Measurements from ENCODE around the gene ACTRT2. TPM values are rescaled to one million over a fixed set of nuclear protein-coding genes. Genes with fewer than 3 reads are reported as not detected.

The ACTRT2 gene
- total and polyA plus RNA-seq, 5 donors, result not detected

DNA sequence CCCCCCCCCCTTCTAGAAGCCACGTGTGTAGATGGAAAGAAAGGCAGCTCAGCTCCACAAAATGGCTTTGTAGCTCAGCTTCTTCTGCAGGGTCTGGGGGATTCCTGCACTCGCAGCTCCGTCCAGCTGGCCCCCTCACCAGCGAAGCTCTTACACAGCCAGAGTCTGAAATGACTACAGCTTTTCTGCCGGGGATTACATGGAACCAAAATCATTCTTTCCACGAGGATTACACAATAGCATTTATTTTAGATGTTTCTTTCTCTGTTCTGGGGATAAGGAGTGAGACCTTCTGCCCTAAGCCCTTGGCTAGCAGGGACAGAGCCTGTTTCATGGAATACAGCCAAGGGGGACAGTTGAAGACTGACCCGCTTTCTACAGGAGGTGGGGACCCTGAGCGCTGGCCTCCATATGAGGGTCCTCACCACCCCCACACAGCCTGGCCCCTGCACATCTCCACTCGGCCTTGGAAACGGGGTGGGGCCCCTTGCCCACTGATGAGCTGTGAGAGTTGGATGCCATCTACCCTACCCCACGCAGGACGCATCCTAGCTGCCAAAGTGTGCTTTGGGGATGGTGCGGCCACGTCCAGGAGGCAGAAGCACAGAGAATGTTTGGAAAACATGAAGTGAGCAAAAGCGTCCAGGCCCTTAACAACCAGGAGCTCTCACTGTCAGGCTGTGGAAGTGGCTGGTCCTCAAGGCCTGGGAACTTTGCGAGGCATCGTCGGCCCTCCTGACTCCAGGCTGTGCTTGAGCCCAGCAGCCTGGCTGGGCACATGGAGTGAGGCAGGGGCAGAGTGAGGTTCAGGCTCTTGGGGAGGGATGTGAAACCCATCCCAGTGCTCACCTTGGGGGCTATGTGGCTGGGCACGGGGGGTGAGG, 14.5 kb downstream of the ACTRT2 start:
- peak in 2 of 3 donors; percentile 37 to 46 for DNase-seq
- ATAC-seq, result peak in 1 of 2 donors; percentile 25
- intact Hi-C loops (cut with DNase I), result no loop called here
- Histone ChIP-seq H3K27ac (ENCODE audit: low read length) (no peak overlapping the region), H3K4me1 (ENCODE audit: control insufficient read depth, insufficient read depth, low read length) (no peaks in the 10 kb centered on the region), H3K9me3 (ENCODE audit: control insufficient read depth, low read length) (no peaks in the 10 kb centered on the region), H3K27me3 (ENCODE audit: control insufficient read depth, insufficient read depth) (no peaks in the 10 kb centered on the region), H3K4me3 (ENCODE audit: low read length) (no peak overlapping the region)
- WGBS, result 59% methylated on average over 19 of the region's 19 CpGs

DNA sequence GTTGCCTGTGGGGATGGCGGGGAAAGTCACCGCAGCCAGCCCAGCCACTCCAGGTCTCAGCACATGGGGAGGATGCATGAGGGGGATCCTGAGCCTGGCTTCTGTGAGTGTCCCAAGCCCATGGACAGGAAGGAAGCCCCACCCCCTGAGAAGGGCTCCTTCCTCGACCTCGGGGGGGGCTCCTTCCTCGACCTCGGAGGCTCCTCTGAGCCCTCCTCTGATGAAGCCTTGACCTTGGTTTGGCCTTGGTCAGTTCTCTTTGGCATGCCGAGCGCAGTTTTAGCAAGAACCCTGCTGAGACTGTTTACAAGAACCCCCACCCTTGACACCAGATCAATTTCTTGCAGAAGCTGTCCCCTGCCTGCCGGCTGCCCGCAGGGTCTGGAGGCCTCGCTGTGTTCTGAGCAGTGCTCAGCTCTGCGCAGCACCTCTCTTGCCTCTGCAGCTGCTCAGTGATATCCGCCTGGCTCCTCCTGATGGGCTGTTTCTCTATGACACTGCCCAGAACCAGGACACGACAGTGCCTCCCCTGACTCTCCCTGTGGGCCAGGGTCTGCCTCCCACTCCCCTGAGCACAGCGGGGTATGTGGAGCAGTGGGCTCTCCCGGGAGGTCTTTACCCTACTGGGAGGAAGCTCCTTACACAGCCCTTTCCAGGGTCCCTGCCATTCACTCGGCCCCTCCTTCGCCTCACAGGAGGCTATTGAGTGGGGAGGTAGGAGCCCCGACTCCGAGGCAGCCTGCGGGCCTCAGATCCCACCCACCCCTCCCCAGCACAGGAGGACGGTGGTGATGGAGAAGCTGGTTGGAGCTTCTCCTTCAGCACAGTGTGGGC, 15.4 kb downstream of the ACTRT2 start:
- H3K27me3 ChIP-seq (ENCODE audit: control insufficient read depth, insufficient read depth), result no peaks in the 10 kb centered on the region
- DNase-seq, result peak in 1 of 3 donors; percentile 33

DNA sequence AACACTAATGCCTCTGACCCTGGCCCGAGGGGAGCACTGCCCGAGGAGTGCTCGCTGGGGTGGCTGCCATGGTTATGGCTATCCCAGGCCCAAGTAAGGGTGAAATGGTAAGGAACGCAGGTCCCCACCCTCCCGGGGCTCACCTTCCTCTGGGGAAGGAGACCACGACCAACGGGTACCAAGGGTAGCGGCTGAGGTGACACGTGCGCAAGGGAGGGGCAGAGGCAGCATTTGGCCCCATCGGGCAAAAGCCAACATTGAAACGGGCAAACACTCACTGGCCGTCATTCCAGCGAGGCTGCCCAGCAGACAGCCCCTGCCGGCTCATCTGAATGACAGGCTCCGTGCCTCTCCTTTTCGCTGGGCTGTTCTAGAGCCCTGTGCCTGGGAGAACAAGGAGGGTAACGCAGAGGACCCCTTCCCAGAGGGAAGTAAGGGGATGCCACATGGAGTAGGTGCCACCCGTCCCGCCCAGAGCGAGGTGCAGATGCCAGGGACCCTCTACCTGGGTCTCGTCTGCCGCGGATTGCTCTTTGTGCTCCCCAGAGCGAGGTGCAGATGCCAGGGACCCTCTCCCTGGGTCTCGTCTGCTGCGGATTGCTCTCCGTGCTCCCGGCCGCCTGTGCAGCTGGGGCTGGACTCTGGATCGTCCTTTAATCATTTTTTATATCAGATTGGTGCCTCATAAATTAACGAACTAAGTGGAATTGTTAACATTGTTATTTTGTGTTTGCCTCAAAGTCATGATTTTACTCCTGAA, 16.2 kb downstream of the ACTRT2 start:
- Histone ChIP-seq H3K27me3 (ENCODE audit: control insufficient read depth, insufficient read depth) (no peaks in the 10 kb centered on the region), H3K4me3 (ENCODE audit: low read length) (no peak overlapping the region), H3K27ac (ENCODE audit: low read length) (no peak overlapping the region), H3K4me1 (ENCODE audit: control insufficient read depth, insufficient read depth, low read length) (no peaks in the 10 kb centered on the region), H3K9me3 (ENCODE audit: control insufficient read depth, low read length) (no peaks in the 10 kb centered on the region)
- intact Hi-C loops (cut with DNase I), result no loop called here
- DNase-seq, result peak in 1 of 3 donors; percentile 28
- ATAC-seq, result no peak
- 86% methylated on average over 32 of the region's 32 CpGs for WGBS

More for the DNA sequence above, 15.4 kb downstream of the ACTRT2 start:
- H3K27ac ChIP-seq (ENCODE audit: low read length), result no peak overlapping the region
- no peaks in the 10 kb centered on the region for H3K9me3 ChIP-seq (ENCODE audit: control insufficient read depth, low read length)
- WGBS, result 50% methylated on average over 22 of the region's 22 CpGs
- no peak for ATAC-seq
- H3K4me3 ChIP-seq (ENCODE audit: low read length), result no peak overlapping the region
- no peaks in the 10 kb centered on the region for H3K4me1 ChIP-seq (ENCODE audit: control insufficient read depth, insufficient read depth, low read length)
- intact Hi-C loops (cut with DNase I), result no loop called here

DNA sequence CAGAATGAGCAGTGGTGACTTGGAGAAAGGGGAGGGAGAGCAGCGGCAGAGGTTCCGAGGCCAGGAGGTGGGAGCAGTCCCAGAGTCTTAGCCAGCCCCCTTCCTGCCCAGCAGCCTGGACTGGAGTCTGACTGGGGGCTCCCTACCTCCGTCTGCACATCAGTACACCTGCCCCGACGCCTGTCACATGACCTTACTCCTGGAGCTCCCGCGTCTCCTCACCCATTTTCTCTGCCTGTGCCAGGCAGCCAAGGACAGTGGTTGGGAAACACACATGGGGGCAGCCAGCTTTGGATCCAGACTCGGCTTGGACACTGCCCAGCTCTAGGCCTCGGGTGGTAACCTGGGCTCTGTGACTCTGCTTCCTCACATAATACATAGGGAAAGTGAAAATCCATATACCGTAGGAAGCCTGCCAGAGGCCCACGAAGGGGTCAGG, 16.9 kb downstream of the ACTRT2 start:
- no peaks in the 10 kb centered on the region for H3K27me3 ChIP-seq (ENCODE audit: control insufficient read depth, insufficient read depth)
- WGBS, result 76% methylated on average over 11 of the region's 11 CpGs

DNA sequence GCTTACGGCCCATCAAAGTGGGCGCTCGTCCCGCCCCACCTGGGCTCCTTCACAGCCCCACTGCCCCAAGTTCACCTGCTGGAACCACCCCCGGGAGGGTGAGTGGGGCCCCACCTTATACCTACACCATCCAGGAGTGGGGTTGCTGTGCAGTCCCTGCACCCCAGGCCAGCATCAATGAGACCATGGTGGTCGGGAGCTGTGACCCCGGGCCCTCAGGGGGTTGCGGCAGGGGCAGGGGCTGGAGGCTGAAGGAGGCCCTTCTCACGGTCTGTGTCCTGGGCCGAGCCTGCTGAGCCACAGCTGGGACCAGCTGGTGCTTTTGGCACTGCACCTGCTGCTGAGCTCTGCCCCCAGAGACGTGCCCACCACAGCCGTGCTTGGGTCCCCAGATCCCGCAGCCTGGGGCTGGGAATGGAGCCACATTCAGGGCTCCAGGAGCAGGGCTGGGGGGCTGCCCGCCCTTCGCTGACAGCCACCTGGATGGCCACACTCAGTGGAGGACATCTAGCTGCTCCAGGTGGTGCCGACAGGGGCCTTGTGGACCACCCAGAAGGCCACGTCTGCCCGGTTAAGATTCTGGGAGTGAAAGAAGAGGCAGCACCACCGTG, 17.4 kb downstream of the ACTRT2 start:
- no peaks in the 10 kb centered on the region for H3K27me3 ChIP-seq (ENCODE audit: control insufficient read depth, insufficient read depth)
- 73% methylated on average over 19 of the region's 19 CpGs for WGBS
- peak; percentile 17 to 28 for ATAC-seq
- peak in 2 of 3 donors; percentile 42 to 48 for DNase-seq
- H3K4me1 ChIP-seq (ENCODE audit: control insufficient read depth, insufficient read depth, low read length), result no peaks in the 10 kb centered on the region
- no peaks in the 10 kb centered on the region for H3K9me3 ChIP-seq (ENCODE audit: control insufficient read depth, low read length)
- no peak overlapping the region for H3K4me3 ChIP-seq (ENCODE audit: low read length)
- H3K27ac ChIP-seq (ENCODE audit: low read length), result no peak overlapping the region
- intact Hi-C loops (cut with DNase I), result no loop called here

More for the DNA sequence above, 16.9 kb downstream of the ACTRT2 start:
- DNase-seq (peak in 1 of 3 donors; percentile 21), ATAC-seq (no peak)
- Histone ChIP-seq H3K27ac (ENCODE audit: low read length) (no peak overlapping the region), H3K4me3 (ENCODE audit: low read length) (no peak overlapping the region), H3K9me3 (ENCODE audit: control insufficient read depth, low read length) (no peaks in the 10 kb centered on the region), H3K4me1 (ENCODE audit: control insufficient read depth, insufficient read depth, low read length) (no peaks in the 10 kb centered on the region)
- intact Hi-C loops (cut with DNase I), result no loop called here

DNA sequence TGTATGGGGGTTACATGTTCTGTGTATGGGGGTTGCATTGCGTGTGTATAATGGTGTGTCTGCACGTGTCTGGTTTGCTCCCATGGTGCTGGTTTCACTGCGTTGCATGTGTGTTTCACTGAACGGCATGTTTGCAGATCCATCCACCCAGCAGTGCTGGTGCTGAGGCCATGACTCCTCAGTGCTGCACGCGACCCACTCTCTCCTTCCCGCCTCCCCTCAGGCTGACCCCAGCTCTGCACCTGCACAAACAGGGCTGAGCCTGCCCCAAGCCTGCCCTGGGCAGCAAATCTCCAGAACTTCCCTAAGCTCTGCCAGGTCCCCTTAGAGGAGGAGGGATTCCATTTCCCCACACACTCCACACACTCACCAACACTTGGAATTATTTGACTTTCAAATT, 18.7 kb downstream of the ACTRT2 start:
- Histone ChIP-seq H3K4me1 (ENCODE audit: control insufficient read depth, insufficient read depth, low read length) (no peaks in the 10 kb centered on the region), H3K27me3 (ENCODE audit: control insufficient read depth, insufficient read depth) (no peaks in the 10 kb centered on the region), H3K9me3 (ENCODE audit: control insufficient read depth, low read length) (no peaks in the 10 kb centered on the region), H3K4me3 (ENCODE audit: low read length) (no peak overlapping the region), H3K27ac (ENCODE audit: low read length) (no peak overlapping the region)
- DNase-seq, result no peak
- intact Hi-C loops (cut with DNase I), result no loop called here
- no peak for ATAC-seq
- WGBS, result 86% methylated on average over 7 of the region's 7 CpGs

DNA sequence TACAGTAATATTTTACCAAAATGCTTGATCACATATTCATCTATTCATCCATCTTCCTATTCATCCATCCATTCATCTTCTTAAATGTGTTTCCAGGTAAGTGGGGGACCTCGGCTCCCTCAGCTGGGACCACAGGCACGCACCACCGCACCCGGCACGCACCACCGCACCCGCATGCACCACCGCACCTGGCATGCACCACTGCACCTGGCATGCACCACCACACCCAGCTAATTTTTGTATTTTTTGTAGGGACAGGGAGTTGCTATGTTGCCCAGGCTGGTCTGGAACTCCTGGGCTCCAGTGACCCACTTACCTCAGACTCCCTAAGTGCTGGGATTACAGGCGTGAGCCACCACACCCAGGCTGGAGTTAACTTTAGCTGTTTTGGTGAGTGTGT, 21.2 kb downstream of the ACTRT2 start:
- 85% methylated on average over 9 of the region's 9 CpGs for WGBS

DNA sequence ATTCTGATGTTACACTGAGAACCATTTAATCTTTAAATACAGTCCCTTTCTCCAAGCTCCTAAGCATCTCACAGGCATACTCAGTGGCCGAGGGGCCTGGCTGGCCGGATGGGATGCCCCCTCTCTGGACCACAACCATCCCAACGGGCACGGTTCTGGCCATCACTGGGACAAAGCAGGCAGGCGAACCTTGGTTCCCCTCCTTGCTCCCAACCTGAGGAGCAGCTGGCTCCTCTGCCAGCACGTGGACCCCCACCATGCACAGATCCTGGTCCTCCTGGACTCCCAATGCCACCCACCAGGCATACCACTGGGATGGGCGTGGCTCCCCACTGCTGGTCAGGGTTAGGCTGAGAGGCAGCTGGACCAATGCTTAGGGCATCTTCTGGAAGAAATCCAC, 27.9 kb downstream of the ACTRT2 start:
- Histone ChIP-seq H3K4me3 (ENCODE audit: low read length) (no peak overlapping the region), H3K9me3 (ENCODE audit: control insufficient read depth, low read length) (no peaks in the 10 kb centered on the region), H3K27me3 (ENCODE audit: control insufficient read depth, insufficient read depth) (no peaks in the 10 kb centered on the region), H3K27ac (ENCODE audit: low read length) (no peak overlapping the region), H3K4me1 (ENCODE audit: control insufficient read depth, insufficient read depth, low read length) (no peaks in the 10 kb centered on the region)
- intact Hi-C loops (cut with DNase I), result no loop called here
- peak in 1 of 3 donors; percentile 20 for DNase-seq
- ATAC-seq, result no peak
- 74% methylated on average over 7 of the region's 7 CpGs for WGBS

More for the DNA sequence above, 21.2 kb downstream of the ACTRT2 start:
- no peaks in the 10 kb centered on the region for H3K27me3 ChIP-seq (ENCODE audit: control insufficient read depth, insufficient read depth)
- H3K4me1 ChIP-seq (ENCODE audit: control insufficient read depth, insufficient read depth, low read length), result no peaks in the 10 kb centered on the region
- H3K27ac ChIP-seq (ENCODE audit: low read length), result no peak overlapping the region
- DNase-seq (no peak), ATAC-seq (no peak)
- H3K9me3 ChIP-seq (ENCODE audit: control insufficient read depth, low read length), result no peaks in the 10 kb centered on the region
- no peak overlapping the region for H3K4me3 ChIP-seq (ENCODE audit: low read length)
- intact Hi-C loops (cut with DNase I), result no loop called here

DNA sequence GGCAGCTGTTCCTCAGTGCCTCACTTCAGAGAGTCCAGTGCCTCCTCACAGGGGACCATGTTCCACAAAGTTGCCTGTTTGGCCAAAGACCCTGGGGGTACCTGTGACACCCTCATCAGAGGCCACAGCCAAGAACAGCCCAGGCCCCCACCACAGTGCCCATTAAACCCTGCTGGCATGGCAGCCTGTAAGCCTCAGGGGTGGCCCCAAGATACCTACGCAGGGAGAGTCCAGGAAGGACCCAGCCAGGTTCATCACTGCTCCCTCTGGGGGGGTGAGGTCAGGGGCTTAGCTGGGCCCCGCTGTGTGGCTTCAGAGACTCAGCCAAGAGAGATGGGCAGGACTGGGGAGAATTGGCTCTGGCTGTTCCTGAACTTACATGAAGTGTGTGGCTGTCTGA, 28.6 kb downstream of the ACTRT2 start:
- 81% methylated on average over 2 of the region's 2 CpGs for WGBS
- Histone ChIP-seq H3K9me3 (ENCODE audit: control insufficient read depth, low read length) (no peaks in the 10 kb centered on the region), H3K27ac (ENCODE audit: low read length) (no peak overlapping the region), H3K4me3 (ENCODE audit: low read length) (no peak overlapping the region), H3K27me3 (ENCODE audit: control insufficient read depth, insufficient read depth) (no peaks in the 10 kb centered on the region), H3K4me1 (ENCODE audit: control insufficient read depth, insufficient read depth, low read length) (no peaks in the 10 kb centered on the region)
- DNase-seq (no peak), ATAC-seq (no peak)
- intact Hi-C loops (cut with DNase I), result no loop called here

DNA sequence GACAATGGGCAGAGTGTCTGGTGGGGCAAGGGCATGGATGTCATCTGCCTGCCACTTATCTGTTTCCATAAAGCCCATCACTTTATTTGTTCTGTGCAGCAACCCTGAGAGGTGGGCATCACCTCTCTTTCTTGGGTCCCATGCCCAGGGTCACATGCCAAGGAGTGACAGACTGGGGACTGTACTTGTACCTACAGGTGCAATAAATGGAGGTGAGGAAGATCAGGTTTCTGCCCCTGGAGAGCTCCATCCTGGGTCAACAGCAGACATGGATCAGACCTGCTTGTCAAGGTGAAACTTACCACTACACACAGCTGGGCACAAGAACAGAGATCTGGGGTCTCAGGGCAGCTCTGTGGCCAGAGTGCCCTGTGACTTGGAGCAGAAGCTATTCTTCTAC, 29.3 kb downstream of the ACTRT2 start:
- H3K9me3 ChIP-seq (ENCODE audit: control insufficient read depth, low read length), result no peaks in the 10 kb centered on the region
- DNase-seq, result no peak
- no peaks in the 10 kb centered on the region for H3K27me3 ChIP-seq (ENCODE audit: control insufficient read depth, insufficient read depth)
- intact Hi-C loops (cut with DNase I), result no loop called here
- ATAC-seq, result no peak
- no peak overlapping the region for H3K4me3 ChIP-seq (ENCODE audit: low read length)
- H3K4me1 ChIP-seq (ENCODE audit: control insufficient read depth, insufficient read depth, low read length), result no peaks in the 10 kb centered on the region
- H3K27ac ChIP-seq (ENCODE audit: low read length), result no peak overlapping the region

Data from right cardiac atrium (tissue), 5 donors.